ENCODE data around the gene CDO1. TPM values are rescaled to one million over a fixed set of nuclear protein-coding genes. Genes with fewer than 3 reads are reported as not detected.

The CDO1 gene
- total and polyA plus RNA-seq, 2 experiments from 2014 or later: 24.5 to 29.2 TPM

DNA sequence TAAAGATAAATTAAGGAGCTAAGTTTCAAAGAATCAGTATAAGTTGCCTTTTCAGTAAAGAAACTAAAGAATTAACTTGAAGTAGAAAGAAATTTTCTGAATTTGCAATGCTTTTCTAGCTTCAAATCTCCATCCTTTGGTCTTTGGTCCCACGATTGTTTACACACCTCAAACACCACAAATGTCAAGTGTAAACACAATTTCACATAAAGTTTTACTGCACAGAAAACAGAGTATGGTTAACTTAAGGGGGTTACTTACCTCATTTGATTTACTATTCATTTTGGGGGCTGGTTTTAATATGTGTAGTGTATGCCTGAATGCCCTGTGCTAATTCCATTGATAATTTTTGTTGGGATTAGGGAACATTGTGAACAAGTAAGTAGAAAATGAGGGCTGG lies 4.1 kb downstream of the CDO1 start:
- no peak overlapping the region for H3K27ac Mint-ChIP-seq
- peaks cover 18% of the 10 kb centered on the region for H3K36me3 Mint-ChIP-seq (ENCODE audit: low read depth)
- Histone ChIP-seq H3K36me3 (ENCODE audit: insufficient read depth) (0 out of 2 replicates have a peak, but pooled peaks cover 5% of the 10 kb centered on the region), H3K27me3 (ENCODE audit: insufficient read depth) (peaks cover 26% of the 10 kb centered on the region), H4K20me1 (replicated peaks; ENCODE audit: insufficient read depth) (0 out of 2 replicates have a peak, but pooled peaks cover 3% of the 10 kb centered on the region), H3K4me2 (no peak overlapping the region), H3K27ac (ENCODE audit: low read depth) (no peak overlapping the region), H3F3A (replicated peaks; ENCODE audit: low read depth) (no peaks in the 10 kb centered on the region), H3K4me3 (no peak overlapping the region), H2AFZ (no peak overlapping the region), H3K79me2 (replicated peaks; ENCODE audit: insufficient read depth) (peaks cover 9% of the 10 kb centered on the region; the same call in 1 of the 2 replicates), H3K9me2 (ENCODE audit: insufficient read depth) (no peaks in the 10 kb centered on the region), H3K4me1 (ENCODE audit: insufficient read depth) (peaks cover 19% of the 10 kb centered on the region)
- no peak overlapping the region for H3K4me3 Mint-ChIP-seq
- peaks cover 22% of the 10 kb centered on the region for H3K27me3 Mint-ChIP-seq (ENCODE audit: insufficient read depth, low read depth, poor library complexity)
- no peaks in the 10 kb centered on the region for H3K9me3 Mint-ChIP-seq
- DNase-seq (ENCODE audit: low spot score) (no peak), ATAC-seq (no peak)
- peaks cover 25% of the 10 kb centered on the region for H3K4me1 Mint-ChIP-seq
- TF ChIP-seq, protein P1, sequence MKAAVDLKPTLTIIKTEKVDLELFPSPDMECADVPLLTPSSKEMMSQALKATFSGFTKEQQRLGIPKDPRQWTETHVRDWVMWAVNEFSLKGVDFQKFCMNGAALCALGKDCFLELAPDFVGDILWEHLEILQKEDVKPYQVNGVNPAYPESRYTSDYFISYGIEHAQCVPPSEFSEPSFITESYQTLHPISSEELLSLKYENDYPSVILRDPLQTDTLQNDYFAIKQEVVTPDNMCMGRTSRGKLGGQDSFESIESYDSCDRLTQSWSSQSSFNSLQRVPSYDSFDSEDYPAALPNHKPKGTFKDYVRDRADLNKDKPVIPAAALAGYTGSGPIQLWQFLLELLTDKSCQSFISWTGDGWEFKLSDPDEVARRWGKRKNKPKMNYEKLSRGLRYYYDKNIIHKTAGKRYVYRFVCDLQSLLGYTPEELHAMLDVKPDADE (IDR thresholded peaks at IDR 0.05): no peak
- TF ChIP-seq EZH2 (IDR thresholded peaks at IDR 0.05; ENCODE audit: low read depth, unreplicated experiment) (no peak), ZNF114 (CRISPR knock-in tag; IDR thresholded peaks at IDR 0.05) (no peak), ZNF331 (CRISPR knock-in tag; IDR thresholded peaks at IDR 0.05; ENCODE audit: low read depth) (no peak), STAT1 (IDR thresholded peaks at IDR 0.05; ENCODE audit: unreplicated experiment) (no peak), JUNB (IDR thresholded peaks at IDR 0.05; ENCODE audit: unreplicated experiment) (no peak), CREB1 (CRISPR knock-in tag; IDR thresholded peaks at IDR 0.05; ENCODE audit: low read depth) (no peak), EZH2phosphoT487 (IDR thresholded peaks at IDR 0.05; ENCODE audit: unreplicated experiment) (no peak)
- TF ChIP-seq, protein P2, sequence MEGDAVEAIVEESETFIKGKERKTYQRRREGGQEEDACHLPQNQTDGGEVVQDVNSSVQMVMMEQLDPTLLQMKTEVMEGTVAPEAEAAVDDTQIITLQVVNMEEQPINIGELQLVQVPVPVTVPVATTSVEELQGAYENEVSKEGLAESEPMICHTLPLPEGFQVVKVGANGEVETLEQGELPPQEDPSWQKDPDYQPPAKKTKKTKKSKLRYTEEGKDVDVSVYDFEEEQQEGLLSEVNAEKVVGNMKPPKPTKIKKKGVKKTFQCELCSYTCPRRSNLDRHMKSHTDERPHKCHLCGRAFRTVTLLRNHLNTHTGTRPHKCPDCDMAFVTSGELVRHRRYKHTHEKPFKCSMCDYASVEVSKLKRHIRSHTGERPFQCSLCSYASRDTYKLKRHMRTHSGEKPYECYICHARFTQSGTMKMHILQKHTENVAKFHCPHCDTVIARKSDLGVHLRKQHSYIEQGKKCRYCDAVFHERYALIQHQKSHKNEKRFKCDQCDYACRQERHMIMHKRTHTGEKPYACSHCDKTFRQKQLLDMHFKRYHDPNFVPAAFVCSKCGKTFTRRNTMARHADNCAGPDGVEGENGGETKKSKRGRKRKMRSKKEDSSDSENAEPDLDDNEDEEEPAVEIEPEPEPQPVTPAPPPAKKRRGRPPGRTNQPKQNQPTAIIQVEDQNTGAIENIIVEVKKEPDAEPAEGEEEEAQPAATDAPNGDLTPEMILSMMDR (conservative IDR thresholded peaks at IDR 0.05; ENCODE audit: low read depth in 2 of 2): no peak
- TF ChIP-seq, protein P3, sequence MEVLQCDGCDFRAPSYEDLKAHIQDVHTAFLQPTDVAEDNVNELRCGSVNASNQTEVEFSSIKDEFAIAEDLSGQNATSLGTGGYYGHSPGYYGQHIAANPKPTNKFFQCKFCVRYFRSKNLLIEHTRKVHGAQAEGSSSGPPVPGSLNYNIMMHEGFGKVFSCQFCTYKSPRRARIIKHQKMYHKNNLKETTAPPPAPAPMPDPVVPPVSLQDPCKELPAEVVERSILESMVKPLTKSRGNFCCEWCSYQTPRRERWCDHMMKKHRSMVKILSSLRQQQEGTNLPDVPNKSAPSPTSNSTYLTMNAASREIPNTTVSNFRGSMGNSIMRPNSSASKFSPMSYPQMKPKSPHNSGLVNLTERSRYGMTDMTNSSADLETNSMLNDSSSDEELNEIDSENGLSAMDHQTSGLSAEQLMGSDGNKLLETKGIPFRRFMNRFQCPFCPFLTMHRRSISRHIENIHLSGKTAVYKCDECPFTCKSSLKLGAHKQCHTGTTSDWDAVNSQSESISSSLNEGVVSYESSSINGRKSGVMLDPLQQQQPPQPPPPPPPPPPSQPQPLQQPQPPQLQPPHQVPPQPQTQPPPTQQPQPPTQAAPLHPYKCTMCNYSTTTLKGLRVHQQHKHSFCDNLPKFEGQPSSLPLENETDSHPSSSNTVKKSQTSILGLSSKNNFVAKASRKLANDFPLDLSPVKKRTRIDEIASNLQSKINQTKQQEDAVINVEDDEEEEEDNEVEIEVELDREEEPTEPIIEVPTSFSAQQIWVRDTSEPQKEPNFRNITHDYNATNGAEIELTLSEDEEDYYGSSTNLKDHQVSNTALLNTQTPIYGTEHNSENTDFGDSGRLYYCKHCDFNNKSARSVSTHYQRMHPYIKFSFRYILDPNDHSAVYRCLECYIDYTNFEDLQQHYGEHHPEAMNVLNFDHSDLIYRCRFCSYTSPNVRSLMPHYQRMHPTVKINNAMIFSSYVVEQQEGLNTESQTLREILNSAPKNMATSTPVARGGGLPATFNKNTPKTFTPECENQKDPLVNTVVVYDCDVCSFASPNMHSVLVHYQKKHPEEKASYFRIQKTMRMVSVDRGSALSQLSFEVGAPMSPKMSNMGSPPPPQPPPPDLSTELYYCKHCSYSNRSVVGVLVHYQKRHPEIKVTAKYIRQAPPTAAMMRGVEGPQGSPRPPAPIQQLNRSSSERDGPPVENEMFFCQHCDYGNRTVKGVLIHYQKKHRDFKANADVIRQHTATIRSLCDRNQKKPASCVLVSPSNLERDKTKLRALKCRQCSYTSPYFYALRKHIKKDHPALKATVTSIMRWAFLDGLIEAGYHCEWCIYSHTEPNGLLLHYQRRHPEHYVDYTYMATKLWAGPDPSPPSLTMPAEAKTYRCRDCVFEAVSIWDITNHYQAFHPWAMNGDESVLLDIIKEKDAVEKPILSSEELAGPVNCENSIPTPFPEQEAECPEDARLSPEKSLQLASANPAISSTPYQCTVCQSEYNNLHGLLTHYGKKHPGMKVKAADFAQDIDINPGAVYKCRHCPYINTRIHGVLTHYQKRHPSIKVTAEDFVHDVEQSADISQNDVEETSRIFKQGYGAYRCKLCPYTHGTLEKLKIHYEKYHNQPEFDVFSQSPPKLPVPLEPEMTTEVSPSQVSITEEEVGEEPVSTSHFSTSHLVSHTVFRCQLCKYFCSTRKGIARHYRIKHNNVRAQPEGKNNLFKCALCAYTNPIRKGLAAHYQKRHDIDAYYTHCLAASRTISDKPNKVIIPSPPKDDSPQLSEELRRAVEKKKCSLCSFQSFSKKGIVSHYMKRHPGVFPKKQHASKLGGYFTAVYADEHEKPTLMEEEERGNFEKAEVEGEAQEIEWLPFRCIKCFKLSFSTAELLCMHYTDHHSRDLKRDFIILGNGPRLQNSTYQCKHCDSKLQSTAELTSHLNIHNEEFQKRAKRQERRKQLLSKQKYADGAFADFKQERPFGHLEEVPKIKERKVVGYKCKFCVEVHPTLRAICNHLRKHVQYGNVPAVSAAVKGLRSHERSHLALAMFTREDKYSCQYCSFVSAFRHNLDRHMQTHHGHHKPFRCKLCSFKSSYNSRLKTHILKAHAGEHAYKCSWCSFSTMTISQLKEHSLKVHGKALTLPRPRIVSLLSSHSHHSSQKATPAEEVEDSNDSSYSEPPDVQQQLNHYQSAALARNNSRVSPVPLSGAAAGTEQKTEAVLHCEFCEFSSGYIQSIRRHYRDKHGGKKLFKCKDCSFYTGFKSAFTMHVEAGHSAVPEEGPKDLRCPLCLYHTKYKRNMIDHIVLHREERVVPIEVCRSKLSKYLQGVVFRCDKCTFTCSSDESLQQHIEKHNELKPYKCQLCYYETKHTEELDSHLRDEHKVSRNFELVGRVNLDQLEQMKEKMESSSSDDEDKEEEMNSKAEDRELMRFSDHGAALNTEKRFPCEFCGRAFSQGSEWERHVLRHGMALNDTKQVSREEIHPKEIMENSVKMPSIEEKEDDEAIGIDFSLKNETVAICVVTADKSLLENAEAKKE (CRISPR knock-in tag; IDR thresholded peaks at IDR 0.05): no peak

All from GM23338 (cell line).